Activated naive CD8-positive, alpha-beta T cell treated with anti-CD3 and anti-CD28 coated beads, Interleukin-2, amount 10 ng/mL, durations not matched to agents 7 days and 5 days (primary cell): Measurements from ENCODE around the gene INTS7. TPM values are rescaled to one million over a fixed set of nuclear protein-coding genes. Genes with fewer than 3 reads are reported as not detected.

Experiments
- ATAC-seq: fragments of 150-1000 bp; cut with Tn5 transposase; one replicate; pipeline ENCODE4 v1.10.0; 2021; ENCODE audit warnings: low read depth, moderate library complexity
- POLR2A ChIA-PET: fragments of 350-600 bp; sonication (Branson Sonifier 250); formaldehyde crosslinking; loops from one replicate; lab custom pipeline; 2021; ENCODE audit warnings: antibody characterized with exemption; lab: Charles Lee
- DNase-seq: peaks from one replicate; pipeline ENCODE4 v3.0.0; 2021
- H3K27ac Mint-ChIP-seq: one replicate; pipeline ENCODE4 v1.8.0; 2022; ENCODE audit warnings: mild to moderate bottlenecking, mixed read lengths
- H3K27me3 Mint-ChIP-seq: one replicate; pipeline ENCODE4 v1.8.0; 2022; ENCODE audit warnings: mild to moderate bottlenecking, moderate library complexity, mixed read lengths
- H3K36me3 Mint-ChIP-seq: one replicate; pipeline ENCODE4 v1.8.0; 2021; ENCODE audit warnings: mild to moderate bottlenecking, mixed read lengths
- H3K4me1 Mint-ChIP-seq: one replicate; pipeline ENCODE4 v1.8.0; 2021; ENCODE audit warnings: mixed read lengths
- H3K4me3 Mint-ChIP-seq: one replicate; pipeline ENCODE4 v1.8.0; 2022; ENCODE audit warnings: mild to moderate bottlenecking, moderate library complexity, mixed read lengths
- H3K9me3 Mint-ChIP-seq: one replicate; pipeline ENCODE4 v1.8.0; 2021; ENCODE audit warnings: mixed read lengths
- total RNA-seq, 2 experiments: library from RNA; stranded (reverse); gene quantifications; one replicate each; pipeline ENCODE4 v1.2.3, GENCODE V29; 2021

INTS7 gene
- total RNA-seq, 2 experiments from 2014 or later: 22.6 to 23.0 TPM

GRCh38 chr1:211912844-211913432 lies 122.4 kb downstream of the INTS7 start:
- Mint-ChIP-seq H3K27me3 (peaks cover 25% of the 10 kb centered on the region), H3K36me3 (no peaks in the 10 kb centered on the region), H3K4me3 (no peak overlapping the region), H3K27ac (no peak overlapping the region), H3K9me3 (peaks cover 11% of the 10 kb centered on the region), H3K4me1 (no peaks in the 10 kb centered on the region)
- POLR2A ChIA-PET: no interaction called here
- DNase-seq (no peak), ATAC-seq (no peak)

GRCh38 chr1:211912038-211912437 lies 123.3 kb downstream of the INTS7 start:
- POLR2A ChIA-PET: no interaction called here
- ATAC-seq: no peak
- H3K27me3 Mint-ChIP-seq: peaks cover 20% of the 10 kb centered on the region

GRCh38 chr1:211910913-211911485 lies 124.4 kb downstream of the INTS7 start:
- Mint-ChIP-seq H3K4me3 (no peak overlapping the region), H3K36me3 (no peaks in the 10 kb centered on the region), H3K4me1 (no peaks in the 10 kb centered on the region), H3K9me3 (peaks cover 11% of the 10 kb centered on the region), H3K27ac (no peak overlapping the region), H3K27me3 (peaks cover 14% of the 10 kb centered on the region)
- no peak for ATAC-seq
- DNase-seq: no peak
- POLR2A ChIA-PET: no interaction called here

More at GRCh38 chr1:211912038-211912437, 123.3 kb downstream of the INTS7 start:
- no peak for DNase-seq
- Mint-ChIP-seq H3K27ac (no peak overlapping the region), H3K4me3 (no peak overlapping the region), H3K9me3 (peaks cover 11% of the 10 kb centered on the region), H3K4me1 (no peaks in the 10 kb centered on the region), H3K36me3 (no peaks in the 10 kb centered on the region)

- Mint-ChIP-seq H3K9me3 (peaks cover 11% of the 10 kb centered on the region), H3K27me3 (peaks cover 15% of the 10 kb centered on the region), H3K4me1 (no peaks in the 10 kb centered on the region), H3K36me3 (no peaks in the 10 kb centered on the region), H3K4me3 (no peak overlapping the region), H3K27ac (no peak overlapping the region)
- ATAC-seq (no peak), DNase-seq (no peak)
- POLR2A ChIA-PET: no interaction called here
Measured at GRCh38 chr1:211910113-211910884, 125.1 kb downstream of the INTS7 start.

- Mint-ChIP-seq H3K4me1 (no peaks in the 10 kb centered on the region), H3K27me3 (peaks cover 12% of the 10 kb centered on the region), H3K4me3 (no peak overlapping the region), H3K9me3 (peaks cover 12% of the 10 kb centered on the region), H3K27ac (no peak overlapping the region), H3K36me3 (no peaks in the 10 kb centered on the region)
- POLR2A ChIA-PET: no interaction called here
- DNase-seq (no peak), ATAC-seq (no peak)
Measured at GRCh38 chr1:211909395-211909794, 126.0 kb downstream of the INTS7 start.

GRCh38 chr1:211908951-211909350 lies 126.4 kb downstream of the INTS7 start:
- POLR2A ChIA-PET: no interaction called here
- no peak overlapping the region for H3K4me3 Mint-ChIP-seq
- H3K9me3 Mint-ChIP-seq: peaks cover 13% of the 10 kb centered on the region
- H3K4me1 Mint-ChIP-seq: no peaks in the 10 kb centered on the region
- ATAC-seq (no peak), DNase-seq (no peak)
- no peaks in the 10 kb centered on the region for H3K36me3 Mint-ChIP-seq
- no peak overlapping the region for H3K27ac Mint-ChIP-seq
- H3K27me3 Mint-ChIP-seq: peaks cover 12% of the 10 kb centered on the region

GRCh38 chr1:211908453-211908852 lies 126.9 kb downstream of the INTS7 start:
- POLR2A ChIA-PET: no interaction called here
- Mint-ChIP-seq H3K4me1 (no peaks in the 10 kb centered on the region), H3K4me3 (no peak overlapping the region), H3K27me3 (peaks cover 12% of the 10 kb centered on the region), H3K36me3 (no peaks in the 10 kb centered on the region), H3K27ac (no peak overlapping the region), H3K9me3 (peaks cover 13% of the 10 kb centered on the region)
- ATAC-seq: no peak
- DNase-seq: no peak

- H3K27me3 Mint-ChIP-seq: peaks cover 7% of the 10 kb centered on the region
- peaks cover 2% of the 10 kb centered on the region for H3K36me3 Mint-ChIP-seq
- peaks cover 9% of the 10 kb centered on the region for H3K9me3 Mint-ChIP-seq
- DNase-seq (no peak), ATAC-seq (no peak)
- POLR2A ChIA-PET: no interaction called here
- H3K4me3 Mint-ChIP-seq: no peak overlapping the region
- H3K4me1 Mint-ChIP-seq: no peaks in the 10 kb centered on the region
- no peak overlapping the region for H3K27ac Mint-ChIP-seq
Measured at GRCh38 chr1:211903490-211904245, 131.7 kb downstream of the INTS7 start.

- no peak overlapping the region for H3K27ac Mint-ChIP-seq
- H3K36me3 Mint-ChIP-seq: peaks cover 2% of the 10 kb centered on the region
- no peak for ATAC-seq
- no peak for DNase-seq
- peaks cover 2% of the 10 kb centered on the region for H3K27me3 Mint-ChIP-seq
- POLR2A ChIA-PET: no interaction called here
- H3K4me3 Mint-ChIP-seq: no peak overlapping the region
- peaks cover 9% of the 10 kb centered on the region for H3K9me3 Mint-ChIP-seq
- no peaks in the 10 kb centered on the region for H3K4me1 Mint-ChIP-seq
Measured at GRCh38 chr1:211902624-211903291, 132.6 kb downstream of the INTS7 start.

- H3K27me3 Mint-ChIP-seq: peaks cover 5% of the 10 kb centered on the region
- POLR2A ChIA-PET: no interaction called here
- no peak for ATAC-seq
- no peak for DNase-seq
- H3K4me1 Mint-ChIP-seq: no peaks in the 10 kb centered on the region
- H3K9me3 Mint-ChIP-seq: peaks cover 9% of the 10 kb centered on the region
- peaks cover 2% of the 10 kb centered on the region for H3K36me3 Mint-ChIP-seq
- H3K27ac Mint-ChIP-seq: no peak overlapping the region
- no peak overlapping the region for H3K4me3 Mint-ChIP-seq
Measured at GRCh38 chr1:211901945-211902344, 133.4 kb downstream of the INTS7 start.

- Mint-ChIP-seq H3K27ac (no peak overlapping the region), H3K4me3 (no peak overlapping the region), H3K9me3 (peaks cover 7% of the 10 kb centered on the region), H3K27me3 (peaks cover 3% of the 10 kb centered on the region), H3K36me3 (peaks cover 2% of the 10 kb centered on the region), H3K4me1 (no peaks in the 10 kb centered on the region)
- POLR2A ChIA-PET: interaction anchor here (0.6 kb wide), 1 partner anchor 822 kb away, joined by 3 read pairs; no protein-coding TSS in a partner anchor
- no peak for DNase-seq
- ATAC-seq: no peak
Measured at GRCh38 chr1:211900441-211900840, 134.9 kb downstream of the INTS7 start.

- H3K27me3 Mint-ChIP-seq: peaks cover 5% of the 10 kb centered on the region
- ATAC-seq (no peak), DNase-seq (no peak)
- no peak overlapping the region for H3K4me3 Mint-ChIP-seq
- POLR2A ChIA-PET: no interaction called here
- H3K4me1 Mint-ChIP-seq: no peaks in the 10 kb centered on the region
- H3K27ac Mint-ChIP-seq: no peak overlapping the region
- no peaks in the 10 kb centered on the region for H3K36me3 Mint-ChIP-seq
- peaks cover 2% of the 10 kb centered on the region for H3K9me3 Mint-ChIP-seq
Measured at GRCh38 chr1:211896958-211897357, 138.4 kb downstream of the INTS7 start.
